ENCODE data around the gene BHLHE23. TPM values are rescaled to one million over a fixed set of nuclear protein-coding genes. Genes with fewer than 3 reads are reported as not detected.

Gene BHLHE23
- total RNA-seq, 1 donor from 2014 or later: not detected

- no peak overlapping the region for H3K4me3 ChIP-seq (ENCODE audit: low read depth, low read length)
- no peak for TF ChIP-seq CTCF (conservative IDR thresholded peaks at IDR 0.05; ENCODE audit: low read depth, low read length)
- DNase-seq (ENCODE audit: low read depth): no peak
Observed at GRCh38 chr20:63023936-63024571, 17.3 kb upstream of the BHLHE23 start.

GRCh38 chr20:63023071-63023935, 16.5 kb upstream of the BHLHE23 start:
- no peak for DNase-seq (ENCODE audit: low read depth)
- H3K4me3 ChIP-seq (ENCODE audit: low read depth, low read length): no peak overlapping the region
- no peak for TF ChIP-seq CTCF (conservative IDR thresholded peaks at IDR 0.05; ENCODE audit: low read depth, low read length)

- no peak for TF ChIP-seq CTCF (conservative IDR thresholded peaks at IDR 0.05; ENCODE audit: low read depth, low read length)
- DNase-seq (ENCODE audit: low read depth): no peak
- H3K4me3 ChIP-seq (ENCODE audit: low read depth, low read length): no peak overlapping the region
Observed at GRCh38 chr20:63022501-63022900, 15.7 kb upstream of the BHLHE23 start.

DNA sequence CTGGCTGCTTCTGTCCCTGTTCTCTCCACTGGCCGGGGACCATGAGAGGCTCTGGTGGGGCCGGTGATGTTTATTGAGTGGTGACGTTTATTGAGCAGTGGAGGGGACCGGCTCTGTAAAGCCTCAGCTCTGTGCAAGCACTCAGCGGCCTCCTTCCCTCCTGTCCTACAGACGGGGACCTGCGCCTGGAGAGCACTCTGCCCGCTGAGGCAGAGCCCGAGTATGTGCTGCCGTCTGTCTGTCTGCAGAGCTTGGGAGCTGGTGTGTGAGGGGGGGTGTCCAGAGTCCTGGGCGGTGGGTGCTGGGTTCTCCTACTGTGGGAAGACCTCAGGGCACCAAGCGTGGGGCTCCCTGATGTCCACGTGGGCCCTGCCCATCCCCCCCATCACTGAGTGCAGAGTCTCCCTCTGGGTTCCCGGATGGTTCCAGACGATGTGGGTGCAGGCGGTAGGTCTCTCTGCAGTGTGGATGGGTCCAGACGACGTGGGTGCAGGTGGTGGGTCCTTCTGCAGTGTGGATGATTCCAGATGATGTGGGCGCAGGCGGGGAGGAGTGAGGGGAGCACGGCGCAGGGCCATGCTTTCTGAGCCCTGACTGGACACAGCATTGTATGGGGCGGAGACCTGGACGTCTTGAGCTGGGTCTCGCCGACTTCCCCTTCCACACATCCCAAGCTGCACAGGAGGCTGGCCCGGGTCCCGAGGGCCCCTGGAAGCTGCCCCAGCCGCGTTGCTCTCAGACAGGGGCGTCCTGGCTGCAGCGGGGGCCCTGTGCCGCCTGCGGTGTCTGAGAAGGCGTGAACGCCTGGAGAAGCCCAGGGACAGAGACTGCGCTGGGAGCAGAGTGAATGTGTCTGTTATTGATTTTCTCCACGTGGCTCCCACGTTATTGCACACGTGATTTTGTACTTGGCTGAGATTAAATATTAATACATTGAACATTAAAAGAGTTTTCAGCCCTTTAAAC, 14.9 kb upstream of the BHLHE23 start:
- no peak overlapping the region for H3K4me3 ChIP-seq (ENCODE audit: low read depth, low read length)
- no peak for DNase-seq (ENCODE audit: low read depth)
- no peak for TF ChIP-seq CTCF (conservative IDR thresholded peaks at IDR 0.05; ENCODE audit: low read depth, low read length)

GRCh38 chr20:63020681-63021080, 13.9 kb upstream of the BHLHE23 start:
- no peak for TF ChIP-seq CTCF (conservative IDR thresholded peaks at IDR 0.05; ENCODE audit: low read depth, low read length)
- no peak overlapping the region for H3K4me3 ChIP-seq (ENCODE audit: low read depth, low read length)
- DNase-seq (ENCODE audit: low read depth): no peak

GRCh38 chr20:63017826-63018411, 11.2 kb upstream of the BHLHE23 start:
- DNase-seq (ENCODE audit: low read depth): no peak
- H3K4me3 ChIP-seq (ENCODE audit: low read depth, low read length): no peak overlapping the region
- no peak for TF ChIP-seq CTCF (conservative IDR thresholded peaks at IDR 0.05; ENCODE audit: low read depth, low read length)

Data from epithelial cell of proximal tubule (primary cell).